Activated CD4-positive, alpha-beta T cell treated with anti-CD3 and anti-CD28 coated beads, Interleukin-2, amount 10 ng/mL, durations not matched to agents 24 days and 14 days (primary cell): Measurements from ENCODE around the gene DNMT3L. TPM values are rescaled to one million over a fixed set of nuclear protein-coding genes. Genes with fewer than 3 reads are reported as not detected.
"Not testable (repeated sequence)": the region's sequence is repeated elsewhere in the genome, so short reads cannot be mapped to it uniquely, and the experiment has no call there.

Experiments
- DNase-seq: peaks from one replicate; pipeline ENCODE4 v3.0.0; 2022
- H3K27ac Mint-ChIP-seq: one replicate; pipeline ENCODE4 v1.8.0; 2022; ENCODE audit warnings: mild to moderate bottlenecking, mixed read lengths
- H3K27me3 Mint-ChIP-seq: one replicate; pipeline ENCODE4 v1.8.0; 2022; ENCODE audit warnings: mixed read lengths
- H3K36me3 Mint-ChIP-seq: one replicate; pipeline ENCODE4 v1.8.0; 2022; ENCODE audit warnings: low read depth, mild to moderate bottlenecking, mixed read lengths
- H3K4me1 Mint-ChIP-seq: one replicate; pipeline ENCODE4 v1.8.0; 2021; ENCODE audit warnings: mixed read lengths
- H3K4me3 Mint-ChIP-seq: one replicate; pipeline ENCODE4 v1.8.0; 2022; ENCODE audit warnings: mild to moderate bottlenecking, moderate library complexity, mixed read lengths
- H3K9me3 Mint-ChIP-seq: one replicate; pipeline ENCODE4 v1.8.0; 2021; ENCODE audit warnings: mixed read lengths
- intact Hi-C: fragments of 100-400 bp; cut with micrococcal nuclease; formaldehyde crosslinking; loops from one replicate; pipeline ENCODE4 v1.15.1; 2023
- total RNA-seq: library from RNA; stranded (reverse); gene quantifications from 2 replicates; pipeline ENCODE4 v1.2.3, GENCODE V29; 2022

Gene DNMT3L
- not detected in 2 replicates for total RNA-seq

DNA sequence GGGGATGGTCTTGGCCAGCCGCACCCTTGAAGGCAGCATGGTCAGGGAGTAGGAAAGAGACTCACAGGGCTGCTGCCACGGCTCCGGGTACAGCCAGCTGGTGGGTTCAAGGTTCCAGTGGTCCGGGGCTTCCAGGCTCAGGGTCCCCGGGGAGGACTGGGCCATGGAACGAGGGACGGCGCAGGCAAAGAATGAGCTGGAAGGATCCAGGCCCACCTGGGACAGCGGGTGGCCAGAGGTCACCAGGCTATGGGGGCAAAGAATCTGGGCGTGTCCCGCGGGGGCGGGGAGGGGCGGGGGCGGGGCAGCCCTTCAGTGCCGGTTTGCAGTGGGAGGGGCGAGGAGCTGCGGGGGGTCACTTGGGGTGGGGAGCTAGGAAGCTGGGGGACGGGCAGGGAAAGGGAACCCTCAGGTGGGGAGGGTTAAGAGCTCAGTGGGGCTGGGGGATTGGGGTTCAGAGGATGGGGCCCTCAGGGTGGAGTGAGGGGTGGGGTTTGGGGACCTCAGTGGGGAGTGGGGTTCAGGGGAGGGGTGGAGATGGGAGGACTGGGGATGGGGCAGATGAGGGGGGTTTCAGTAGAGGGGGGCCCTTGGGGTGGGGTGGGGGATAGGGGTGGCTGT, at the start of gene DNMT3L:
DNMT3L (minus strand) TSS at position 223 of the 621 bp plus-strand sequence. CDS start 638 bp downstream, outside the sequence.
- H3K27me3 Mint-ChIP-seq: peaks cover 4% of the 10 kb centered on the region
- H3K9me3 Mint-ChIP-seq: no peaks in the 10 kb centered on the region
- no peak within 1 kb of the TSS for H3K27ac Mint-ChIP-seq
- H3K4me3 Mint-ChIP-seq: no peak within 1 kb of the TSS
- no peaks in the 10 kb centered on the region for H3K4me1 Mint-ChIP-seq
- no peaks in the 10 kb centered on the region for H3K36me3 Mint-ChIP-seq
- intact Hi-C loops: no loop called here
- DNase-seq: no peak

DNA sequence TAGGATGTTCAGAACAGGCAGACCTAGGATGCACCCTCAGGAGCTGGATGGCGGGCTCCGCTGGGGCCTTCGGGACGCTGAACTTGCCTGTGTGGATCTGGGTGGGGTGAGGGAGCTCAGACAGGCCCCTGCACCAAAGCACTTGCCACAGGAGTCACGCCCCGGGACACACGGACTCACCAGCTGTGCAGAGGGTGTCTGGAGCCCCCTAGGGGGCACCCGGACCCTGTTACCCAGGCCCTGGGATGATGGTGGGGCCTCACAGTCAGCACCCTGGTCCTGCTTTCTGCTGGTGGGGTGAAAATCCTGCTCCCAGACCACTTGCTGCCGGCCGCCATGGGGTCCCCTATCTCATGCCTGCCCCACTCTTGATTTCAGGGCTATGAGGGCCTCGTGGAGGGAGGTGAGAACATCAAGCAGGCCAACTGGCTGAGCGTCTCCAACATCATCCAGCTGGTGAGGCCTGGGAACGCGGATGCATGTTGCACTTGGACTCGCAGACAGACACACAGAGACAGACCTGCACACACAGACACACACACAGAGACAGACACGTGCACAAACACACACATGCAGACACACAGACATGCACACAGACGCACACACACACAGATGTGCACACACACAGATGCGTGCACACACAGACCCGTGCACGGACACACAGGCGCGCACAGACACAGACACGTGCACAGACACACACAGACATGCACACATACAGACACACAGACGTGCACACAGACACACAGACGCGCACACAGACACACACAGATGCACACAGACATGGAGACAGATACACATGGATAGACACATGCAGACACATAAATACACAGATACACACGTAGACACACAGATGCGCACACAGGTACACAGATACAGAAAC, 49.2 kb upstream of the DNMT3L start:
- Mint-ChIP-seq H3K36me3 (peaks cover 32% of the 10 kb centered on the region), H3K9me3 (no peaks in the 10 kb centered on the region), H3K4me3 (no peak overlapping the region), H3K27me3 (no peaks in the 10 kb centered on the region), H3K4me1 (peaks cover 3% of the 10 kb centered on the region), H3K27ac (no peak overlapping the region)
- no peak for DNase-seq
- intact Hi-C loops: no loop called here

DNA sequence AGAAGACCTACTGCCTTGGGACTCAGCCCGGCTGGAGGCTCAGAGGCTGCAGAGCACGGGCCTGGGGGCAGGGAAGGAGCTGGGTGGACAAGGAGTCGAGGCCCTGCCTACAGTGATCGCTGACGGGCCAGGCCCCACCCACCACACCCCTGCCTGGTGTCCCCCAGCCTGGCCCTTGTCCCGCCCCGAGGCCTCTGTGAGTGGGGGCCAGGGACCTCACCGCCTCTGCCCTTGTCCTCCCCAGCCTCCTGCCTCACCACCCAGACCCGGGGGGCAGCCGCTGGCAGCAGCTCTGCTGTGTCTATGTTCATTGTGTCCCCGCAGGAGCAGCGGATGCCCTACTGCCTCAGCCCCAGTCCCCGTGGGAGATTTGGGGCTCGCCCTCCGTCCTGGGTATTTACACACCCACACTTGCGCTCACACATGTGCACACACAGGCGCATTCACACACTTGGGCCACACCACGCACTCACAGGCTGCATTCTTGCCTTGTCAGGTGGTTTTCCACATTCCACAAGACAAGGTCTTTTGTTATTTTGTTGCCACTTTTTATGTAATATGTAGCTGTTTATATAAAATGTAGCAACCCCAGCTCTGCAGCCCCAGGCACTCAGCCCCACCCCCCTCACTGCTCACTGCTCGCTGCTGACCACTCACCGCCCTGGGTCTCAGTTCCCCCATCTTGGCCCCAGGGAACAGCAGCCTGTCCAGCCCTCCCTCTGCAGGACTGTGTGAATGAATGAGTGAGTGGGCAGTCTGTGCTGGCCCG, 45.4 kb upstream of the DNMT3L start:
- Mint-ChIP-seq H3K9me3 (no peaks in the 10 kb centered on the region), H3K4me3 (no peak overlapping the region), H3K36me3 (peaks cover 30% of the 10 kb centered on the region), H3K27ac (no peak overlapping the region), H3K27me3 (no peaks in the 10 kb centered on the region), H3K4me1 (peaks cover 20% of the 10 kb centered on the region)
- DNase-seq: no peak
- intact Hi-C loops: no loop called here

DNA sequence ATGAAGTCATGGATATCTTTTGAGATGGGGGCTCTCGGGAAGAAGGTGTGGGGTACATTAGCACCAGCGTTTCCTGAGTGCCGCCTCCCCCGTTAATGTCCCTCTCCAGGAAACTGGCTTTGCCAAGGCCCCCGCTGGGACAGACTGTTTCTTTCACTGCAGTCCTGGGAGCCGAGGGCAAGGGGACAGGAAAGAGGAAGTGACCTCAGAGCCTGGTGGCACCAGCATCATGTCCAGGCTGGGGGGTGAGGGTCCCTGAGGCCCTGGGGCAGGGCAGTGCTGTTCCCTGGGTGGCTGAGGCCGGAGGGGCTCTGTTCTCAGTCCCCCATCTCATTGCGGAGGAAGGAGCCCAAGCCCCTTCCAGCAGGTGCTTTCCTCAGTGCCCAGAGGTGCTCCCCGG, 44.0 kb upstream of the DNMT3L start:
- no peak overlapping the region for H3K4me3 Mint-ChIP-seq
- DNase-seq: no peak
- no peaks in the 10 kb centered on the region for H3K27me3 Mint-ChIP-seq
- intact Hi-C loops: no loop called here
- peaks cover 27% of the 10 kb centered on the region for H3K4me1 Mint-ChIP-seq
- no peak overlapping the region for H3K27ac Mint-ChIP-seq
- no peaks in the 10 kb centered on the region for H3K9me3 Mint-ChIP-seq
- peaks cover 22% of the 10 kb centered on the region for H3K36me3 Mint-ChIP-seq

DNA sequence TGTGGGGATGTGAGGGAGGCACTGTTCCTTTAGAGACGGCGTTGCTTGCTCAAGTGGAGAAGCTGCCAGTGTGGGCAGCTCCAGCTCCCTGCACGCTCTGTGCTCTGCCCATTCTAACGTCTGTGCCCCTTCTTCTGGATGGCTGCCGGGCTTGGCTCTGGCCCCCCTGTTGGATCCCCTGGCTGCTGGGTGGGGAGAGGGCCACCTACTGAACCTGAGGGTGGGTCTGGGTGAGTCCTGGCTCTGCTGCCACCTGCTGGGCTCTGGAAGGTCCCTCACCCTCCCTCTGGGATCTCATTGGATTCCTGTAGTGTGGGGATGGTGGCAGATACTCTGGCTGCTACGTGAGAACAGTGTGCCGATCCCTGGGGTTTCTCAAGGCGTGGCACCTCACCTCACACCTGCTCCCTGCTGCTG, 43.2 kb upstream of the DNMT3L start:
- intact Hi-C loops: no loop called here
- peaks cover 22% of the 10 kb centered on the region for H3K36me3 Mint-ChIP-seq
- H3K27me3 Mint-ChIP-seq: no peaks in the 10 kb centered on the region
- peak; percentile 82 for DNase-seq
- H3K4me1 Mint-ChIP-seq: peaks cover 27% of the 10 kb centered on the region
- peak overlapping the region; percentile 78 for H3K27ac Mint-ChIP-seq
- H3K4me3 Mint-ChIP-seq: peak overlapping the region; percentile 26
- no peaks in the 10 kb centered on the region for H3K9me3 Mint-ChIP-seq

DNA sequence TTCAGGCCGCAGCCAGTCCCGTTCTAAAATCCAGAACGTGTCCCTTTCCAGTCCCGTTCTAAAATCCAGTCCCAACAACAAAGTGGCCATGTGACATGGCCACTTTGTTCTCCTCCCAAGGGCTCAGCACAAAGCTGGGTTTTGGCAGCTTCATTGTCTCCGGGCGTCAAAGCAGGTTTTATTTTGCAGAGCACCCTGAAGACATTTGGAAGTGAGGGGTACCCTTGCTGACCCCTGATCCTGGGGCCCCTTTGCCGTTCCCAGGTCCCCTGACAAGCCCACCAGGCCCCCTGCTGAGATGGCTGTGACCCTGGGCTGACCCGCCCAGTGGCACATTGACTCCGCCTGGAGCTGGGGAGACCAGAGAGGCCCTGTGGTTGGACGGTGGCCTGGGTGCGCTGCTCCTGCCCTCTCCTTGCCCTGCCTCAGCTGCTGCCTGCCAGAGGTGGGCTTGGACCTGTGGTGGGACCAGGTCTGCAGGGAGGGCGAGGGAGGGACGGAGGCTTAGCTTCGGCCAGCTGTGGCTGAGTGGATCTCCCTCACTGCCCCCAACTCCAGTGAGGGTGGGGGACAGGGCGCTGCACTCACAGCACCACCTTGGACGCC, 42.4 kb upstream of the DNMT3L start:
- DNase-seq: no peak
- H3K27me3 Mint-ChIP-seq: no peaks in the 10 kb centered on the region
- H3K4me1 Mint-ChIP-seq: peaks cover 30% of the 10 kb centered on the region
- H3K36me3 Mint-ChIP-seq: peaks cover 22% of the 10 kb centered on the region
- intact Hi-C loops: no loop called here
- no peak overlapping the region for H3K27ac Mint-ChIP-seq
- H3K9me3 Mint-ChIP-seq: no peaks in the 10 kb centered on the region
- no peak overlapping the region for H3K4me3 Mint-ChIP-seq

DNA sequence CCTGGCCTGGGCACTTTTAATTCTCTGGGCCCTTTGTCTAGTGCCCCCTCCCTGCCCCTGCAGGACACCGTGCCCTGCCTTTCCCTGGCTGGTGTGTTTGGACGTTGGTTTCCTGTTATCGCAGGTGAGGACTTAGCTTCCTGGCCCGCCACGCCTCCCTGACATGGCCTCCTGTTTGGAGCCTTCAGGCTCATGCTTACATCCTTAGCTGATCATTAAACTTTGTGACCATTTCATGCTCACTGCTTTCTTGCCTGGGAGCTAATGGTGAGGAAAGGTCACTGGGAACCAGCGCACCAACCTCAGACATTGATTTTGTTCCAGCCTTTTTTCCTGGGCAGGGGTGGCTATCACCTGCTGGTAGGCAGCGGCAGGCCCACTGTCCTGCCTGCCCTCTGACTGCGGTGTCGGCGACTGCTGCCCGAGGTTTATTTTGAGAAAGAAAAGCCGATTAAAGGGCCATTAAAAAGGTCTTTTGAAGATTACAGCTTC, 41.8 kb upstream of the DNMT3L start:
- H3K4me1 Mint-ChIP-seq: peaks cover 33% of the 10 kb centered on the region
- H3K9me3 Mint-ChIP-seq: no peaks in the 10 kb centered on the region
- peak overlapping the region; percentile 67 for H3K4me3 Mint-ChIP-seq
- peak overlapping the region; percentile 56 for H3K27ac Mint-ChIP-seq
- peaks cover 22% of the 10 kb centered on the region for H3K36me3 Mint-ChIP-seq
- no peak for DNase-seq
- intact Hi-C loops: no loop called here
- no peaks in the 10 kb centered on the region for H3K27me3 Mint-ChIP-seq

DNA sequence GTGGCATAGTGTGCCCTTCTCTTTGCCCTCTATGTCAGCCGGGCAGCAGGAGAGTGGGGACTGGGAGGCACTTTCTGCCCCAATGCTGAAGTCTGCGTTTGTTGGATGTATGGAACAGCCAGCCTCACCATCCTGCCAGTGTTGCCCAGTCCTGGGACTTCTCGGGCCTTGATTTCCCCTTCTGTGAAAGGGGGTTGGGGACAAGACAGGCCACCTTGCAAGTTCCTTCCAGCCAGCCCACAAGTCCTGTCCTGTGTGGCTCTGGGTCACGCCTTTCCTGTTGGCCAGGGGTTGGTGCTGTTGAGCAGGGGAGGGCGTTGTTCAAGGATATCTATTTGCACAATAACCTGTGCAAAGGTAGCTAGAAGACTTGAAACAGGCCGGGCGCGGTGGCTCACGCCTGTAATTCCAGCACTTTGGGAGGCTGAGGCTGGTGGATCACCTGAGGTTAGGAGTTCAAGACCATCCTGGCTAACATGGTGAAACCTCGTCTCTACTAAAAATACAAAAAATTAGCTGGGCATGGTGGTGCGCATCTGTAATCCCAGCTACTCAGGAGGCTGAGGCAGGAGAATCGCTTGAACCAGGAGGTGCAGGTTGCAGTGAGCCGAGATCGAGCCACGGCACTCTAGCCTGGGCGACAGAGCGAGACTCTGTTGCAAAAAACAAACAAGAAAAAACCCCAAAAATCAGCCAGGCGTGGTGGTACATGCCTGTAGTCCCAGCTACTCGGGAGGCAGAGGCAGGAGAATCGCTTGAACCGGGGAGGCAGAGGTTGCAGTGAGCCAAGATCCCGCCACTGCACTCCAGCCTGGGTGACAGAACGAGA, 41.1 kb upstream of the DNMT3L start:
- Mint-ChIP-seq H3K36me3 (peaks cover 16% of the 10 kb centered on the region), H3K4me3 (peak overlapping the region; percentile 62), H3K27ac (peak overlapping the region; percentile 11), H3K4me1 (peaks cover 37% of the 10 kb centered on the region)
- intact Hi-C loops, H3K9me3 Mint-ChIP-seq, H3K27me3 Mint-ChIP-seq: not testable (repeated sequence)
- peak; percentile 68 for DNase-seq

DNA sequence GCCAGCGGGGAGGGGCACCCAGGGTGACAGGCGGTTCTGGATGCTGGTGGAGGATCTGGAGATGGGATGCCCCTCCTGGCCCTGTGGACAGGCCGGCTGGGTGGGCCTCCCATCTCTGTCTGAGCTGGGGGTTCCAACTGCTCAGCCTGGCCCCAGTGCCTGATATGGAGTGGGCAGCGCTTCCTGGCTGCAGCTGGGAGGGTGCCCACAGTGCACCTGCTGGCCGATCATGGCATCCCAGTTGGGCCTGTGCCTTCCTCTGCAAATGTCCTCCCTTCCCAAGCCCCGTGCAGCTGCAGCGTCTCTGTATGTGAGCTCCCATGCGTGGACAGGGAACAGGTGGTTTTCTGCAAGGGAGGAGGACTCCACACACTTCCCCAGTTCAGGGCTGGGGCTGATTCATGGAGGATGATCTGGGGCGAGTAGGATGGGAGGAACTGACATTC, 40.3 kb upstream of the DNMT3L start:
- DNase-seq: no peak
- peaks cover 10% of the 10 kb centered on the region for H3K36me3 Mint-ChIP-seq
- H3K27me3 Mint-ChIP-seq: no peaks in the 10 kb centered on the region
- intact Hi-C loops: no loop called here
- H3K9me3 Mint-ChIP-seq: no peaks in the 10 kb centered on the region
- peaks cover 39% of the 10 kb centered on the region for H3K4me1 Mint-ChIP-seq
- H3K4me3 Mint-ChIP-seq: peak overlapping the region; percentile 62
- peak overlapping the region; percentile 29 for H3K27ac Mint-ChIP-seq

DNA sequence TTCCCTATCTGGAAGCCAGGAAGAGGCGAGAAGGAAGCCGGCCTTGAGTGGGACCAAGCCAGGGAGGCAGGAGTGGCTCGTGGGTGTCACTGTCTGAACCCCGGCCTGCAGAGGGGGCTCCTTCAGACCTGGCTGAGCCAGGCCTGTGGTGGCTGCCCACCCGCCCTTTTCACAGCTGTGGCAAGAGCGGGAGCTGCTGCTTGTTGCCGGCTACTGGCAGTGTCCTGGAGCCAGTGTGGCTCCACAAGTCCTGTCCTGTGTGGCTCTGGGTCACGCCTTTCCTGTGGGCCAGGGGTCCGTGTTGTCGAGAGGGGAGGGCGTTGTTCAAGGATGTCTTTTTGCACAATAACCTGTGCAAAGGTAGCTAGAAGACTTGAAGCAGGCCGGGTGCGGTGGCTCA, 39.4 kb upstream of the DNMT3L start:
- Mint-ChIP-seq H3K36me3 (peaks cover 6% of the 10 kb centered on the region), H3K4me1 (peaks cover 39% of the 10 kb centered on the region)

DNA sequence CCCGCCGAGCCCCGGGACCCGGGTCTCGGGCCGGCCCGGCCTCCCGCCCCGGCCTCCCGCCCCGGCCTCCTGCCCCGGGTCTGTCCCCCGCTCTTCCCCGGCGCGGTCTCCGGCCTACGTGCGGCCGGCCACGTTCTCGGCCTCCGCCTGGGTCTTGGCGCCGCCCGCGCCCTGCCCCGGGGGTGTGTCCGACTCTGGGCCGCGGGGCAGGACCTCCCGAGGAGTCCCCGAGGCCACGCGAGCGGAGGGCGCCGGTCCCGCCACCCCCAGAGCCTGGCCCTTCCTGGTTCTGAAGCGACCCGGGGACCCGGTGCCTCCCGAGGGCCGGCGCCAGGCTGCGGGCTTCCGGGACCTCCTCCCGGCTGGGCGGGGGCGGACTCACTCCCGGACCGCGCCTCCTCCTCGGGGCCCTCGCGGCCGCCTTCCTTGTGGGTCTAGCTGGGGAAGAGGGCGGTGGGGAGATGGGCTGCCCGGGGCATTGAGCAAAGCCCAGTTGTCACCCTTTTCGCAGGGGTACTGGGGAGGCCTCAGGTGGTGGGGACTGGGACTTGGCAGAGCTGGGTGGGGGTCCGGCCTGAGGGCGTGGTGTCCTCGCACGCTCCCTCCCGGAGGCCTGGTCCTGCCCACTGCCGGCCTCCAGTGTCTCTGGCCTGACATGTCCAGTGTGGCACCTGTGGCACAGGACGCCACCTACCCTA, 38.7 kb upstream of the DNMT3L start:
- Mint-ChIP-seq H3K27me3 (no peaks in the 10 kb centered on the region), H3K4me3 (peak overlapping the region; percentile 90), H3K36me3 (peaks cover 6% of the 10 kb centered on the region), H3K9me3 (no peaks in the 10 kb centered on the region), H3K27ac (peak overlapping the region; percentile 83), H3K4me1 (peaks cover 39% of the 10 kb centered on the region)
- intact Hi-C loops: no loop called here
- peak; percentile 93 for DNase-seq

More for the DNA sequence above, 39.4 kb upstream of the DNMT3L start:
- no peak for DNase-seq
- Mint-ChIP-seq H3K4me3 (peak overlapping the region; percentile 90), H3K27me3 (no peaks in the 10 kb centered on the region), H3K9me3 (no peaks in the 10 kb centered on the region), H3K27ac (peak overlapping the region; percentile 83)
- intact Hi-C loops: no loop called here
